ENCODE measurements around the gene ANKRD63. TPM values are rescaled to one million over a fixed set of nuclear protein-coding genes. Genes with fewer than 3 reads are reported as not detected.
A peak's percentile ranks its signal among the peaks of the same experiment; 100 is the strongest.

Gene ANKRD63
- total and polyA plus RNA-seq, 4 donors: not detected

- 9 to 10% methylated on average over 38 to 39 of the region's 39 CpGs for WGBS, 2 donors
- peak; percentile 75 for ATAC-seq (ENCODE audit: insufficient read depth, low FRiP score)
- TF ChIP-seq CTCF (IDR thresholded peaks at IDR 0.05; ENCODE audit: control extremely low read depth, extremely low read depth): no peak
- Histone ChIP-seq H3K4me3 (no peak within 1 kb of the TSS), H3K4me1 (ENCODE audit: control insufficient read depth in 5 of 5, insufficient read depth in 5 of 5, low read length in 5 of 5) (peaks cover 0 to 15% (median 2%) of the 10 kb centered on the region in 5 donors), H3K27me3 (ENCODE audit: control insufficient read depth in 3 of 3, insufficient read depth in 3 of 3, low read length in 2 of 3) (peaks cover 0 to 4% (median 0%) of the 10 kb centered on the region in 3 donors), H3K27ac (ENCODE audit: low read depth in 1 of 2, low read length in 1 of 2) (no peak within 1 kb of the TSS), H3K9me3 (ENCODE audit: control insufficient read depth in 4 of 4, insufficient read depth in 3 of 4, low read length in 3 of 4) (peaks cover 0 to 2% (median 0%) of the 10 kb centered on the region in 4 donors), H3K9ac (ENCODE audit: insufficient read depth in 1 of 2, low read length in 2 of 2) (peak within 1 kb of the TSS in 1 of 2 donors; percentile 33), H3K36me3 (ENCODE audit: control insufficient read depth in 4 of 4, insufficient read depth in 4 of 4, low read length in 4 of 4) (no peaks in the 10 kb centered on the region)
- DNase-seq: peak; percentile 46 to 62 (median 54)
Observed at GRCh38 chr15:40238532-40239403, 44.1 kb downstream of the ANKRD63 start, which contains the start of gene PAK6. Gene PAK6, plus strand, starts transcription at chr15:40239063. Its CDS starts 25,723 bp downstream, at chr15:40264786.

GRCh38 chr15:40235201-40235885, 47.5 kb downstream of the ANKRD63 start:
- H3K9me3 ChIP-seq (ENCODE audit: control insufficient read depth in 4 of 4, insufficient read depth in 3 of 4, low read length in 3 of 4): peaks cover 0 to 2% (median 0%) of the 10 kb centered on the region in 4 donors
- ATAC-seq (ENCODE audit: insufficient read depth, low FRiP score): no peak
- no peak overlapping the region for H3K27ac ChIP-seq (ENCODE audit: low read depth in 1 of 2, low read length in 1 of 2)
- peaks cover 0 to 15% (median 0%) of the 10 kb centered on the region in 5 donors for H3K4me1 ChIP-seq (ENCODE audit: control insufficient read depth in 5 of 5, insufficient read depth in 5 of 5, low read length in 5 of 5)
- no peak overlapping the region for H3K4me3 ChIP-seq
- H3K27me3 ChIP-seq (ENCODE audit: control insufficient read depth in 3 of 3, insufficient read depth in 3 of 3, low read length in 2 of 3): peaks cover 0 to 4% (median 0%) of the 10 kb centered on the region in 3 donors
- no peak for DNase-seq
- H3K36me3 ChIP-seq (ENCODE audit: control insufficient read depth in 4 of 4, insufficient read depth in 4 of 4, low read length in 4 of 4): no peaks in the 10 kb centered on the region
- no peak overlapping the region for H3K9ac ChIP-seq (ENCODE audit: insufficient read depth in 1 of 2, low read length in 2 of 2)
- 38 to 65% methylated on average over 4 of the region's 4 CpGs for WGBS, 2 donors
- TF ChIP-seq CTCF (IDR thresholded peaks at IDR 0.05; ENCODE audit: control extremely low read depth, extremely low read depth): no peak

- Histone ChIP-seq H3K4me1 (ENCODE audit: control insufficient read depth in 5 of 5, insufficient read depth in 5 of 5, low read length in 5 of 5) (peaks cover 0 to 14% (median 0%) of the 10 kb centered on the region in 5 donors), H3K9ac (ENCODE audit: insufficient read depth in 1 of 2, low read length in 2 of 2) (no peak overlapping the region), H3K9me3 (ENCODE audit: control insufficient read depth in 4 of 4, insufficient read depth in 3 of 4, low read length in 3 of 4) (no peaks in the 10 kb centered on the region), H3K27ac (ENCODE audit: low read depth in 1 of 2, low read length in 1 of 2) (no peak overlapping the region), H3K4me3 (no peak overlapping the region), H3K36me3 (ENCODE audit: control insufficient read depth in 4 of 4, insufficient read depth in 4 of 4, low read length in 4 of 4) (no peaks in the 10 kb centered on the region), H3K27me3 (ENCODE audit: control insufficient read depth in 3 of 3, insufficient read depth in 3 of 3, low read length in 2 of 3) (peaks cover 0 to 4% (median 0%) of the 10 kb centered on the region in 3 donors)
- whole genome bisulfite sequencing, 2 donors: 50 to 69% methylated on average over 4 of the region's 4 CpGs
- TF ChIP-seq CTCF (IDR thresholded peaks at IDR 0.05; ENCODE audit: control extremely low read depth, extremely low read depth): no peak
- DNase-seq (no peak), ATAC-seq (ENCODE audit: insufficient read depth, low FRiP score) (no peak)
Observed at GRCh38 chr15:40234783-40235182, 48.1 kb downstream of the ANKRD63 start.
